Measurements from ENCODE around the gene MSMP.

MSMP gene

DNA sequence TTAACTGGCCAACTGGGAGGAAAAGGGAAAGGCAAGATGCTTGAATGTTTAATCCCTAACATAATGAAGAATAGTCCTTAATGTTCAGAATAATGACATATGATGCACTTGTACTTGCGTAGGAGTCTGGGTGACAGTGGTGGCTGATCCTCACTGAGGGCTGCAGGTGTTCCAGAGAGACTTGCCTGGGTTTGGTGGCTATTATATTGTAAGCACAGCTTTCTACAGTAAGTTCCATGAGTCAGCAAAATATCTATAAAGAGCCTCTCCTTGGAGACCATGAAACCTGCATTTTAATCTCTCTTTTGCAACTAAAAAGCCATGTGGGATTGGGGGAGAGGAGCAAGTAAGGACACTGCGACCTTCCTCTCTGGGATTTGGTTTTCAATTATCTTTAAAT lies 35.5 kb upstream of the MSMP start:
- Histone ChIP-seq H3K79me1 (ENCODE audit: low read length) (peaks cover 3% of the 10 kb centered on the region), H3K9me3 (ENCODE audit: insufficient read depth, low read depth, low read length) (peaks cover 1% of the 10 kb centered on the region), H2BK5ac (ENCODE audit: low read depth, low read length, poor library complexity) (no peak overlapping the region), H2BK12ac (ENCODE audit: low read length) (no peak overlapping the region), H3K27me3 (ENCODE audit: insufficient read depth, low read length) (no peaks in the 10 kb centered on the region), H4K12ac (ENCODE audit: low read depth, low read length) (no peak overlapping the region), H3K27ac (ENCODE audit: low read depth, low read length) (no peak overlapping the region), H2BK120ac (ENCODE audit: insufficient read depth, low read length, poor library complexity) (no peak overlapping the region), H3K4me1 (ENCODE audit: control insufficient read depth in 1 of 2, insufficient read depth in 2 of 2, low read length in 2 of 2) (peaks cover 11 to 25% of the 10 kb centered on the region in 2 experiments), H3K23ac (ENCODE audit: low read length) (no peak overlapping the region), H4K91ac (ENCODE audit: low read depth, low read length) (no peak overlapping the region), H3K4me2 (ENCODE audit: low read length) (no peak overlapping the region), H3K36me3 (ENCODE audit: control insufficient read depth in 1 of 2, insufficient read depth in 2 of 2, low read length in 2 of 2) (no peaks in the 10 kb centered on the region), H3K4me3 (ENCODE audit: low read depth, low read length) (no peak overlapping the region), H4K8ac (ENCODE audit: low read depth, low read length) (no peak overlapping the region), H3K4ac (ENCODE audit: low read depth, low read length) (no peak overlapping the region), H3K9ac (ENCODE audit: low read length) (no peak overlapping the region), H3K14ac (ENCODE audit: low read length) (no peak overlapping the region), H3K79me2 (ENCODE audit: control insufficient read depth, insufficient read depth, low read length, poor library complexity) (no peaks in the 10 kb centered on the region), H2AK5ac (ENCODE audit: low read length) (no peak overlapping the region), H3K18ac (ENCODE audit: low read length) (no peak overlapping the region), H2AFZ (ENCODE audit: insufficient read depth, low read length, poor library complexity) (no peak overlapping the region)
- DNase-seq = no peak
- no CpG with 5 or more reads among the region's 2 CpGs for WGBS (ENCODE audit: extremely low coverage, insufficient coverage, insufficient read length)

DNA sequence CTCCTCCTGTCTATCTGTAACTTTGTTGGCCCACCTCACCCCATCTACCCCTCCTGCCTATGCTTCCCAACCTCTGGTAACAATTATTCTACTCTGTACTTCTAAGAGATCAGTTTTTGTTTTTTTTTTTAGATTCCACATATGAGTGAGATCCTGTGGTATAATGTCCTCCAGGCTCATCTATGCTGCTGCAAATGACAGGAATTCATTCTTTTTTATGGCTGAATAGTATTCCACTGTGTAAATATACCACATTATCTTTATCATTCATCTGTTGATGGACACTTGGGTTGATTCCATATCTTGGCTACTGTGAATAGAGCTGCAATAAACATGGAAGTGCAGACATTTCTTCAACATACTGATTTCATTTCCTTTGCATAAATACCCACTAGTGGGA lies 29.3 kb upstream of the MSMP start:
- H3K14ac ChIP-seq (ENCODE audit: low read length) = no peak overlapping the region
- H2BK5ac ChIP-seq (ENCODE audit: low read depth, low read length, poor library complexity) = no peak overlapping the region
- H2AK5ac ChIP-seq (ENCODE audit: low read length) = no peak overlapping the region

DNA sequence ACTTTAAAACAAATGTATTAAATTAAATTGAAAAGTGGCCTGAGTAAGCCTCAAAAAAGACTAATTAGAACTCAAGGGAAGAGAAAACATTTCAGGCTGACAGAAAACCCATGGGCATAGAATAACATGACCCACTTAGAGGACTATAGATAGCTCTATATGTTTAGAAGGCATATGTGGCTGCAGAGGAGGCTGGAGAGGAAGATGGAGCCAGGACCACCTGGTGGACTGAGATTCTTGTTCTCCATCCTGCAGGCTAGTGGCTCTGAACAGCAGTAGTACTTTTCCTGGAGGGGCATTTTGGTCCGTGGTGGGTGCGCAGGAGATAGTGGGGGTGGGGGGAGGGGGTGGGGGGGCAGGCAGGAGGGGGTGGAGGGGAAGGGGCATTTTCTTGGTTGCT lies 27.0 kb upstream of the MSMP start:
- H2AK5ac ChIP-seq (ENCODE audit: low read length) = no peak overlapping the region
- H4K91ac ChIP-seq (ENCODE audit: low read depth, low read length) = no peak overlapping the region
- no peak overlapping the region for H3K27ac ChIP-seq (ENCODE audit: low read depth, low read length)
- no peaks in the 10 kb centered on the region for H3K79me2 ChIP-seq (ENCODE audit: control insufficient read depth, insufficient read depth, low read length, poor library complexity)
- H3K4me3 ChIP-seq (ENCODE audit: low read depth, low read length) = no peak overlapping the region
- no peaks in the 10 kb centered on the region for H3K36me3 ChIP-seq (ENCODE audit: control insufficient read depth in 1 of 2, insufficient read depth in 2 of 2, low read length in 2 of 2)
- H2AFZ ChIP-seq (ENCODE audit: insufficient read depth, low read length, poor library complexity) = no peak overlapping the region
- no peaks in the 10 kb centered on the region for H3K27me3 ChIP-seq (ENCODE audit: insufficient read depth, low read length)
- H4K8ac ChIP-seq (ENCODE audit: low read depth, low read length) = no peak overlapping the region
- no peak overlapping the region for H4K12ac ChIP-seq (ENCODE audit: low read depth, low read length)
- H3K4ac ChIP-seq (ENCODE audit: low read depth, low read length) = no peak overlapping the region
- peaks cover 1% of the 10 kb centered on the region for H3K9me3 ChIP-seq (ENCODE audit: insufficient read depth, low read depth, low read length)
- WGBS (ENCODE audit: extremely low coverage, insufficient coverage, insufficient read length) = no CpG with 5 or more reads among the region's 2 CpGs
- no peak overlapping the region for H3K14ac ChIP-seq (ENCODE audit: low read length)
- no peak overlapping the region for H2BK12ac ChIP-seq (ENCODE audit: low read length)
- no peak overlapping the region for H3K23ac ChIP-seq (ENCODE audit: low read length)
- no peaks in the 10 kb centered on the region for H3K4me1 ChIP-seq (ENCODE audit: control insufficient read depth in 1 of 2, insufficient read depth in 2 of 2, low read length in 2 of 2)
- no peak overlapping the region for H2BK120ac ChIP-seq (ENCODE audit: insufficient read depth, low read length, poor library complexity)
- no peak overlapping the region for H3K18ac ChIP-seq (ENCODE audit: low read length)
- H3K9ac ChIP-seq (ENCODE audit: low read length) = no peak overlapping the region
- no peaks in the 10 kb centered on the region for H3K79me1 ChIP-seq (ENCODE audit: low read length)
- no peak overlapping the region for H3K4me2 ChIP-seq (ENCODE audit: low read length)
- no peak overlapping the region for H2BK5ac ChIP-seq (ENCODE audit: low read depth, low read length, poor library complexity)
- DNase-seq = no peak

More for the DNA sequence above, 29.3 kb upstream of the MSMP start:
- no peak overlapping the region for H3K23ac ChIP-seq (ENCODE audit: low read length)
- H3K36me3 ChIP-seq (ENCODE audit: control insufficient read depth in 1 of 2, insufficient read depth in 2 of 2, low read length in 2 of 2) = no peaks in the 10 kb centered on the region
- no peaks in the 10 kb centered on the region for H3K4me1 ChIP-seq (ENCODE audit: control insufficient read depth in 1 of 2, insufficient read depth in 2 of 2, low read length in 2 of 2)
- H4K8ac ChIP-seq (ENCODE audit: low read depth, low read length) = no peak overlapping the region
- H4K91ac ChIP-seq (ENCODE audit: low read depth, low read length) = no peak overlapping the region
- H3K4me3 ChIP-seq (ENCODE audit: low read depth, low read length) = no peak overlapping the region
- H3K79me1 ChIP-seq (ENCODE audit: low read length) = no peaks in the 10 kb centered on the region
- H2BK120ac ChIP-seq (ENCODE audit: insufficient read depth, low read length, poor library complexity) = no peak overlapping the region
- H3K4ac ChIP-seq (ENCODE audit: low read depth, low read length) = no peak overlapping the region
- no peak overlapping the region for H3K27ac ChIP-seq (ENCODE audit: low read depth, low read length)
- H3K27me3 ChIP-seq (ENCODE audit: insufficient read depth, low read length) = no peaks in the 10 kb centered on the region
- DNase-seq = no peak
- H3K9me3 ChIP-seq (ENCODE audit: insufficient read depth, low read depth, low read length) = peaks cover 1% of the 10 kb centered on the region
- H2BK12ac ChIP-seq (ENCODE audit: low read length) = no peak overlapping the region
- no peak overlapping the region for H3K18ac ChIP-seq (ENCODE audit: low read length)
- H3K4me2 ChIP-seq (ENCODE audit: low read length) = no peak overlapping the region
- no peak overlapping the region for H3K9ac ChIP-seq (ENCODE audit: low read length)
- H2AFZ ChIP-seq (ENCODE audit: insufficient read depth, low read length, poor library complexity) = no peak overlapping the region
- H3K79me2 ChIP-seq (ENCODE audit: control insufficient read depth, insufficient read depth, low read length, poor library complexity) = no peaks in the 10 kb centered on the region
- no peak overlapping the region for H4K12ac ChIP-seq (ENCODE audit: low read depth, low read length)

DNA sequence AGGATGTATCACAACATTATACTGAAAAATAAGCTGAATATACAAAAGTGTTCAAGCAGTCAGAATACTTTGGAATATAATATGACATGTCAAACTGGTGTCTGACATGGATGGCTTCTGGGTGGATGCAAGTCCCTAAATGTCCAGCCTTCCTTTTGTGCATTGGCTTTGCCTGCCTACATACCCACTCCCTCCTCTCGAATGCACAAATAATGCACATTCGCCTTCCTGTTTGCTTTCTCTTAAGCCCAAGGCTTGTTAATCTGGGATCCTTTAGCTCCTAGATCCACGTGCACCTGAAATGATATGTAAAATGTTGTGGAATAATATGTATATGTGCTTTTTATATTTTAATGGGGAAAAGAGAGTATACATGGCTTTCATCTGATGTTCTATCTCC lies 24.4 kb upstream of the MSMP start:
- Histone ChIP-seq H3K4me2 (ENCODE audit: low read length) (no peak overlapping the region), H4K8ac (ENCODE audit: low read depth, low read length) (no peak overlapping the region), H3K18ac (ENCODE audit: low read length) (no peak overlapping the region), H3K4me3 (ENCODE audit: low read depth, low read length) (no peak overlapping the region), H2BK12ac (ENCODE audit: low read length) (no peak overlapping the region), H3K4ac (ENCODE audit: low read depth, low read length) (no peak overlapping the region), H3K9ac (ENCODE audit: low read length) (no peak overlapping the region), H3K36me3 (ENCODE audit: control insufficient read depth in 1 of 2, insufficient read depth in 2 of 2, low read length in 2 of 2) (no peaks in the 10 kb centered on the region), H3K14ac (ENCODE audit: low read length) (no peak overlapping the region), H3K4me1 (ENCODE audit: control insufficient read depth in 1 of 2, insufficient read depth in 2 of 2, low read length in 2 of 2) (peaks cover 0 to 2% of the 10 kb centered on the region in 2 experiments), H3K79me2 (ENCODE audit: control insufficient read depth, insufficient read depth, low read length, poor library complexity) (peaks cover 2% of the 10 kb centered on the region), H3K27me3 (ENCODE audit: insufficient read depth, low read length) (no peaks in the 10 kb centered on the region), H4K12ac (ENCODE audit: low read depth, low read length) (no peak overlapping the region), H2BK5ac (ENCODE audit: low read depth, low read length, poor library complexity) (no peak overlapping the region), H2AFZ (ENCODE audit: insufficient read depth, low read length, poor library complexity) (no peak overlapping the region), H2AK5ac (ENCODE audit: low read length) (no peak overlapping the region), H4K91ac (ENCODE audit: low read depth, low read length) (no peak overlapping the region), H3K79me1 (ENCODE audit: low read length) (no peaks in the 10 kb centered on the region), H3K23ac (ENCODE audit: low read length) (no peak overlapping the region), H3K9me3 (ENCODE audit: insufficient read depth, low read depth, low read length) (no peaks in the 10 kb centered on the region), H2BK120ac (ENCODE audit: insufficient read depth, low read length, poor library complexity) (no peak overlapping the region), H3K27ac (ENCODE audit: low read depth, low read length) (no peak overlapping the region)
- DNase-seq = no peak
- WGBS (ENCODE audit: extremely low coverage, insufficient coverage, insufficient read length) = no CpG with 5 or more reads among the region's 3 CpGs

Data from trophoblast cell (in vitro differentiated cells and primary cell).